HFFc6 (cell line): ENCODE results near the gene IQCN. TPM values are rescaled to one million over a fixed set of nuclear protein-coding genes. Genes with fewer than 3 reads are reported as not detected.
A peak's percentile ranks its signal among the peaks of the same experiment; 100 is the strongest.

Source experiments
- DNase-seq: peaks from one replicate; pipeline ENCODE4 v3.0.0-alpha.2; 2018
- H3K27ac Mint-ChIP-seq: 2 replicates; pipeline ENCODE4 v1.8.0; 2020; ENCODE audit warnings: mild to moderate bottlenecking, mixed read lengths
- H3K27me3 Mint-ChIP-seq: 2 replicates; pipeline ENCODE4 v1.8.0; 2021; ENCODE audit warnings: mild to moderate bottlenecking, moderate library complexity, mixed read lengths; ENCODE audit not compliant: insufficient read depth
- H3K36me3 Mint-ChIP-seq: 2 replicates; pipeline ENCODE4 v1.8.0; 2021; ENCODE audit warnings: low read depth, mixed read lengths
- H3K4me1 Mint-ChIP-seq: 2 replicates; pipeline ENCODE4 v1.8.0; 2020; ENCODE audit warnings: low read depth, mixed read lengths
- H3K4me3 Mint-ChIP-seq: 2 replicates; pipeline ENCODE4 v1.8.0; 2020; ENCODE audit warnings: mild to moderate bottlenecking, moderate library complexity, mixed read lengths
- H3K9me3 Mint-ChIP-seq: 2 replicates; pipeline ENCODE4 v1.8.0; 2020; ENCODE audit warnings: mild to moderate bottlenecking, mixed read lengths
- total RNA-seq, 6 experiments: library from RNA; stranded (reverse); fragmentation: NEBNext Ultra II Directional; extraction: Animal tissue kit (Norgen Biotek cat#: 25700); gene quantifications; 2 replicates in 1 of 6; 3 replicates in 5 of 6; pipeline ENCODE4 v1.2.3, GENCODE V29; 2021
- TF ChIP-seq, protein P1 (sequence below): fragments of 200-600 bp; sonication (generic); IDR thresholded peaks from 2 replicates; pipeline ENCODE4 v1.5.0; 2021; ENCODE audit warnings: antibody characterized with exemption, mild to moderate bottlenecking

IQCN gene
- total RNA-seq, 6 experiments from 2014 or later = 0.40 to 0.87 (median 0.55) TPM

- Mint-ChIP-seq H3K4me3 (no peak overlapping the region), H3K27me3 (peaks cover 1% of the 10 kb centered on the region; the same call in 1 of the 2 replicates), H3K9me3 (0 out of 2 replicates have a peak, but pooled peaks cover 3% of the 10 kb centered on the region), H3K4me1 (peaks cover 23% of the 10 kb centered on the region), H3K36me3 (peaks cover 8% of the 10 kb centered on the region), H3K27ac (no peak overlapping the region; the same call in 1 of the 2 replicates)
- DNase-seq = no peak
- TF ChIP-seq, protein P1, sequence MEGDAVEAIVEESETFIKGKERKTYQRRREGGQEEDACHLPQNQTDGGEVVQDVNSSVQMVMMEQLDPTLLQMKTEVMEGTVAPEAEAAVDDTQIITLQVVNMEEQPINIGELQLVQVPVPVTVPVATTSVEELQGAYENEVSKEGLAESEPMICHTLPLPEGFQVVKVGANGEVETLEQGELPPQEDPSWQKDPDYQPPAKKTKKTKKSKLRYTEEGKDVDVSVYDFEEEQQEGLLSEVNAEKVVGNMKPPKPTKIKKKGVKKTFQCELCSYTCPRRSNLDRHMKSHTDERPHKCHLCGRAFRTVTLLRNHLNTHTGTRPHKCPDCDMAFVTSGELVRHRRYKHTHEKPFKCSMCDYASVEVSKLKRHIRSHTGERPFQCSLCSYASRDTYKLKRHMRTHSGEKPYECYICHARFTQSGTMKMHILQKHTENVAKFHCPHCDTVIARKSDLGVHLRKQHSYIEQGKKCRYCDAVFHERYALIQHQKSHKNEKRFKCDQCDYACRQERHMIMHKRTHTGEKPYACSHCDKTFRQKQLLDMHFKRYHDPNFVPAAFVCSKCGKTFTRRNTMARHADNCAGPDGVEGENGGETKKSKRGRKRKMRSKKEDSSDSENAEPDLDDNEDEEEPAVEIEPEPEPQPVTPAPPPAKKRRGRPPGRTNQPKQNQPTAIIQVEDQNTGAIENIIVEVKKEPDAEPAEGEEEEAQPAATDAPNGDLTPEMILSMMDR = no peak; the same call in 1 of the 2 replicates
Measured at GRCh38 chr19:18307271-18307681, 33.0 kb upstream of the IQCN start.

- H3K4me3 Mint-ChIP-seq = no peak overlapping the region
- H3K36me3 Mint-ChIP-seq = peaks cover 8% of the 10 kb centered on the region
- H3K27ac Mint-ChIP-seq = no peak overlapping the region; the same call in 1 of the 2 replicates
- peaks cover 1% of the 10 kb centered on the region; the same call in 1 of the 2 replicates for H3K27me3 Mint-ChIP-seq
- peaks cover 23% of the 10 kb centered on the region for H3K4me1 Mint-ChIP-seq
- TF ChIP-seq, protein P1 = no peak
- DNase-seq = no peak
- H3K9me3 Mint-ChIP-seq = 0 out of 2 replicates have a peak, but pooled peaks cover 3% of the 10 kb centered on the region
Measured at GRCh38 chr19:18306888-18307260, 32.6 kb upstream of the IQCN start.

- H3K36me3 Mint-ChIP-seq = peaks cover 8% of the 10 kb centered on the region
- no peak overlapping the region for H3K4me3 Mint-ChIP-seq
- H3K27ac Mint-ChIP-seq = peak overlapping the region; percentile 100
Measured at GRCh38 chr19:18306209-18306887, 32.1 kb upstream of the IQCN start.

DNA sequence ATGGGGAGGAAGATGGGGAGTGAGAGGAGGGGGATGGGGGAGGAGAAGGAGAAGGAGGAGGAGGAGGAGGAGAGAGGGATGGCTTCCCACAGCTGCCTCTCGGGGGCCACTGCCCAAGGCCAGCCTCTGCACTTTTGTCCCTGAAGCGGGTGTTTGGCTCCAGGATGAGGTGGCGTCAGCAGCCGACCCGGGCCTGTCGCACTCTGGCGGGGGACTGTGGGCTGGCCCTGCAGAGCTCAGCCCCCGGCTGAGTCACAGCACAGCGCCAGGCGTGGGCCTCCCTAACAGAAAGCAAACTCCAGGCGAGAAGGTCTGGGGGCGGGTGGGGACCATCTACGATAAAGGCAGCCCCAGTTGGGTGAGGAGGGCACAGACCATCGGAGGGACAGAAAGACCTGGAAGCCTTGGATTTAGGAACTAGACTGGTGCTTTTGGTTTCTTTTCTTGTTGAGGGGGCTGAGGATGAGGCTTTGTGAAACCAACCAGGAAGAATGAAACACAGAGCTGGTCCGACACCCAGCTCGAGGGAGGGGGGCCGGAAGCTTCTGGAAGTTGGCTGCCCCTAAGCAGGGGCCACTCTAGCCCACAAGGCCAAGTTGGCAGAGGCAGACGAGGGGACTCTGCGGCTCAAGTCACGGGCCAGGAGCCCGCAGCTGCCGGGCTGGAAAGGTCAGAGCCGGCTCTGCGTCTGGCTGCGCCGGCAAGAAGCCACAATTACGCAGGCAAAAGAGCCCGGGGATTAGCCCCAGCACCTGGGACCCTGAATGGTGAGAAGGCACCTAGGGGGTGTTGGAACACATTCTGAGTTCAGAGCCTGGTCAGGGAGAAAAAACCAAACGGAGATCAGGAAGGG is 30.4 kb upstream of the IQCN start:
- TF ChIP-seq, protein P1 = no peak
- 0 out of 2 replicates have a peak, but pooled peaks cover 3% of the 10 kb centered on the region for H3K9me3 Mint-ChIP-seq
- peak; percentile 75 for DNase-seq
- peak overlapping the region; percentile 90 for H3K4me3 Mint-ChIP-seq
- peaks cover 36% of the 10 kb centered on the region for H3K4me1 Mint-ChIP-seq
- peak overlapping the region; percentile 100 for H3K27ac Mint-ChIP-seq
- H3K27me3 Mint-ChIP-seq = peaks cover 1% of the 10 kb centered on the region; the same call in 1 of the 2 replicates
- peaks cover 8% of the 10 kb centered on the region; the same call in 1 of the 2 replicates for H3K36me3 Mint-ChIP-seq

More at GRCh38 chr19:18306209-18306887, 32.1 kb upstream of the IQCN start:
- DNase-seq = no peak
- Mint-ChIP-seq H3K27me3 (peaks cover 1% of the 10 kb centered on the region; the same call in 1 of the 2 replicates), H3K9me3 (0 out of 2 replicates have a peak, but pooled peaks cover 3% of the 10 kb centered on the region), H3K4me1 (peaks cover 28% of the 10 kb centered on the region)
- TF ChIP-seq, protein P1 = no peak

- TF ChIP-seq, protein P1 = no peak
- Mint-ChIP-seq H3K9me3 (0 out of 2 replicates have a peak, but pooled peaks cover 3% of the 10 kb centered on the region), H3K36me3 (peaks cover 8% of the 10 kb centered on the region; the same call in 1 of the 2 replicates), H3K27me3 (peaks cover 1% of the 10 kb centered on the region; the same call in 1 of the 2 replicates), H3K4me1 (peaks cover 39% of the 10 kb centered on the region), H3K27ac (peak overlapping the region; percentile 100), H3K4me3 (peak overlapping the region; percentile 90; the same call in 1 of the 2 replicates)
- DNase-seq = no peak
Measured at GRCh38 chr19:18304208-18304457, 29.9 kb upstream of the IQCN start.
